H1 (cell line): ENCODE results near the gene TSPEAR. TPM values are rescaled to one million over a fixed set of nuclear protein-coding genes. Genes with fewer than 3 reads are reported as not detected.

ENCODE experiments used
- HDAC2 ChIP-seq, 2 experiments: fragments of 300-600 bp in 1 of 2; sonication (generic) in 1 of 2; IDR thresholded peaks; 2 replicates each; pipeline ENCODE4 v1.6.1; 2011 to 2012; ENCODE audit warnings: low read depth in 2 of 2, low read length in 2 of 2, mild to moderate bottlenecking in 2 of 2, moderate library complexity in 2 of 2, borderline replicate concordance in 1 of 2, inconsistent platforms in 1 of 2
- RAD21 ChIP-seq, 2 experiments: IDR thresholded peaks in 1 of 2; conservative IDR thresholded peaks in 1 of 2; 2 replicates each; pipeline ENCODE4 v1.6.1; 2011; ENCODE audit warnings: low read depth in 2 of 2, low read length in 2 of 2, improper control_type of control experiment in 1 of 2, inconsistent platforms in 1 of 2, mild to moderate bottlenecking in 1 of 2, moderate library complexity in 1 of 2
- polyA plus RNA-seq, 7 experiments: library from polyadenylated mRNA; depleted of rRNA in 3 of 7; stranded (reverse) in 5 of 7; unstranded in 2 of 7; fragments of >200 nt in 5 of 7; fragments of 200-250 nt in 2 of 7; gene quantifications; 1 replicate in 5 of 7; 2 replicates in 1 of 7; 4 replicates in 1 of 7; pipeline versions ENCODE4 v1.2.1 to v1.2.3, GENCODE V29; 2011 to 2013; ENCODE audit warnings: missing spikeins in 2 of 7, mixed read lengths in 2 of 7
- total RNA-seq: library from RNA; stranded (reverse); fragmentation: NEBNext Ultra II Directional; extraction: Animal tissue kit (Norgen Biotek cat#: 25700); gene quantifications from 2 replicates; pipeline ENCODE4 v1.2.1, GENCODE V29; 2021

Gene TSPEAR
- total and polyA plus RNA-seq, 2 of the 8 experiments (the other 6 are each of a cell fraction or from before 2014, with no cell fraction given), result 0.58 to 0.89 TPM

DNA sequence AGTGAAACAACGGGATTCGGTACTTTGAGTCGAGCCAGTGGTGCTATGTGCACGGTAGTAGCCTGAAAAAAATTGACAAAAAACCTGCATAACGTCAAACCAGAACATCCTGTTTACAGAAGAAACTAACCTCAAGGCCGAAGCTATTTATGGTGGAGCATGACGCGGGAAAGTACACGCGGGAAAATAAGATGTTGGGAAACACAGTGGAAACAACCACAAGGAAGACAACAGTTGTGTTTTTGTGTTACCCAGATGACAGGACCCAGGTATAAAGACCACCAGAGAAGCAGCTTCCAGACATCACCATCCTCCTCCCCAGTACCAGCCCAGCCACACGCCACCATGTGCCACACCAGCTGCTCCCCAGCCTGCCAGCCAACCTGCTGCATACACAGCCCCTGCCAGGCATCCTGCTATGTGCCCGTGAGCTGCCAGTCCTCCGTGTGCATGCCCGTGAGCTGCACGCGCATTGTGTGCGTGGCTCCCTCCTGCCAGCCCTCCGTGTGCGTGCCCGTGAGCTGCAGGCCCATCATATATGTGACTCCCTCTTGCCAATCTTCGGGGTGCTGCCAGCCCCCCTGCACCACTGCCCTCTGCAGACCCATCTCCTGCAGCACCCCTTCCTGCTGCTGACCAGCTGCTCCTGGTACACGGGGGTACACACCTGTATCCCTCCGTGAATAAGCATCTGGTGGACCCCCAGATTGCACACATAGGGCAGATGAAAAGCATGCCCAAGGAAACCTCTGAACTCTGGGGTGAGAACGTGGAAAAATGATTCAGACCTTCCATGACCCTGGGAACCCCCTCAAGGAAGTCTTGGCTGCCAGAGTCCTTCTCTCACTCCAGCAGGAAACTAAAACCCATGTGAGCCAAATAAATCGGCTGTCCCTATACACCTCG, 53.5 kb downstream of the TSPEAR start, which contains the start of gene KRTAP12-3 (continued):
- TF ChIP-seq RAD21 (IDR thresholded peaks at IDR 0.05 in 1 of 2, conservative IDR thresholded peaks at IDR 0.05 in 1 of 2; ENCODE audit: low read depth in 2 of 2, low read length in 2 of 2) (no peak), HDAC2 (IDR thresholded peaks at IDR 0.05; ENCODE audit: borderline replicate concordance in 1 of 2, low read depth in 2 of 2, low read length in 2 of 2) (no peak)
